A673 (cell line): ENCODE measurements around the gene BTBD2.

Experiments
- CTCF ChIP-seq: fragments of 300-800, 200-600 bp; sonication (generic); conservative IDR thresholded peaks from 2 replicates; pipeline ENCODE4 v1.5.1; 2017; ENCODE audit warnings: low read depth, mild to moderate bottlenecking, antibody characterized with exemption, low read length, moderate library complexity, mixed read lengths
- EZH2 ChIP-seq: fragments of 200-600 bp; sonication (generic); IDR thresholded peaks from 2 replicates; pipeline ENCODE4 v1.6.1; 2017; ENCODE audit warnings: borderline replicate concordance, low read depth, mild to moderate bottlenecking, mixed read lengths, antibody characterized with exemption, low read length; ENCODE audit not compliant: poor library complexity, severe bottlenecking

- TF ChIP-seq CTCF (no peak), EZH2 (no peak)
Observed at GRCh38 chr19:1997353-1998233, 17.9 kb downstream of the BTBD2 start.
